22Rv1 (cell line): ENCODE results near the gene METTL26.
A peak's percentile ranks its signal among the peaks of the same experiment; 100 is the strongest.

Source experiments
- H3K27ac ChIP-seq: fragments of 450-650 bp; 2 replicates; pipeline ENCODE4 v1.5.1; 2017
- ZFX ChIP-seq: fragments of 450-650 bp; IDR thresholded peaks from 2 replicates; pipeline ENCODE4 v1.6.1; 2017; ENCODE audit warnings: antibody characterized with exemption, borderline replicate concordance
- TF ChIP-seq, protein P1 (sequence below): fragments of 450-650 bp; IDR thresholded peaks from 2 replicates; pipeline ENCODE4 v1.5.1; 2017; ENCODE audit warnings: mild to moderate bottlenecking

METTL26 gene

DNA sequence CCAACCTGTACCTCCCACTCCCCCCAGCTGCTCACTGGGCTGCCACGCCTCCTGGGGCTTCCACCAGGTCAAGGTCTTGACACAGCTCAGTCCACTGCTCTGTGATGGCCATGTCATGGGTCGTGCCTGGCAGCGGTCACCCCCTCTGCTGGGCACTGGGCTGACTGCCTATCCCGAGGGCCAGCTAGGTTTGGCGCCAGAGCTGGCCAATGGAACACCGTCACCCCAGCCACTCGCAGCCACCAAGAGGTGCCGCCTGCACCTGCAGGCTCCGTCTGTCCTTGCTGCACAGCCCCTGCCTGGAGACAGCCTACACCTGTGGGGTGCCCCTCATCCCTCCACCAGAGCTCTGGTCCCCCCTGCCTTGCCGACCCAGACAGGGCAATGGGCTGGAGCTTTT, 50.8 kb downstream of the METTL26 start:
- peak overlapping the region; percentile 99 for H3K27ac ChIP-seq
- no peak for TF ChIP-seq ZFX
- TF ChIP-seq, protein P1, sequence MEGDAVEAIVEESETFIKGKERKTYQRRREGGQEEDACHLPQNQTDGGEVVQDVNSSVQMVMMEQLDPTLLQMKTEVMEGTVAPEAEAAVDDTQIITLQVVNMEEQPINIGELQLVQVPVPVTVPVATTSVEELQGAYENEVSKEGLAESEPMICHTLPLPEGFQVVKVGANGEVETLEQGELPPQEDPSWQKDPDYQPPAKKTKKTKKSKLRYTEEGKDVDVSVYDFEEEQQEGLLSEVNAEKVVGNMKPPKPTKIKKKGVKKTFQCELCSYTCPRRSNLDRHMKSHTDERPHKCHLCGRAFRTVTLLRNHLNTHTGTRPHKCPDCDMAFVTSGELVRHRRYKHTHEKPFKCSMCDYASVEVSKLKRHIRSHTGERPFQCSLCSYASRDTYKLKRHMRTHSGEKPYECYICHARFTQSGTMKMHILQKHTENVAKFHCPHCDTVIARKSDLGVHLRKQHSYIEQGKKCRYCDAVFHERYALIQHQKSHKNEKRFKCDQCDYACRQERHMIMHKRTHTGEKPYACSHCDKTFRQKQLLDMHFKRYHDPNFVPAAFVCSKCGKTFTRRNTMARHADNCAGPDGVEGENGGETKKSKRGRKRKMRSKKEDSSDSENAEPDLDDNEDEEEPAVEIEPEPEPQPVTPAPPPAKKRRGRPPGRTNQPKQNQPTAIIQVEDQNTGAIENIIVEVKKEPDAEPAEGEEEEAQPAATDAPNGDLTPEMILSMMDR: no peak
